ENCODE measurements around the gene USH1C.

USH1C gene

GRCh38 chr11:17526326-17526725 is 17.9 kb downstream of the USH1C start:
- no peak for TF ChIP-seq CTCF (IDR thresholded peaks at IDR 0.05; ENCODE audit: borderline replicate concordance, control extremely low read depth, extremely low read depth, insufficient read depth, missing control alignments)
- no peak for DNase-seq (ENCODE audit: low spot score)
- in situ Hi-C loops (cut with MboI; ENCODE audit: low sequenced_read_pairs, unreplicated experiment), result no loop called here

DNA sequence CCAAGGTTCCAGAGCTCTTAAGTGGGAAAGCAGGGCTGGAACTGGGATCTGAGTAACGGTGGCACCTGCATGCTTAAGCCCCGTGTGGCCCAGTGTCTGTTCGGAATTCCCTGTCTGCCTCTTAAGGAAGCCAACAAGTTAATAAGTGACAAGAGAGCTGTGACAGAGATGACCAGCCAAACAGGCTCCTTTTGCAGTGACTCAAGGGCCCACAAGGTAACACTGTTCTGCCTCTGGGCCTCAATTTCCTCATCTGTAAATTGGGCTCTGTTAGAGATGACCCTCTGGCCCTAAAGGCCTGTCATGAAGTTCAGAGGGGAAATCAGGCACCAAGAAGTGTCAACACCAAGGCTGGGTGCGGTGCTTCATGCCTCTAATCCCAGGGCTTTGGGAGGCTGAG is 18.6 kb downstream of the USH1C start:
- DNase-seq (ENCODE audit: low spot score), result no peak
- no peak for TF ChIP-seq CTCF (IDR thresholded peaks at IDR 0.05; ENCODE audit: borderline replicate concordance, control extremely low read depth, extremely low read depth, insufficient read depth, missing control alignments)
- in situ Hi-C loops (cut with MboI; ENCODE audit: low sequenced_read_pairs, unreplicated experiment), result no loop called here

- in situ Hi-C loops (cut with MboI; ENCODE audit: low sequenced_read_pairs, unreplicated experiment), result no loop called here
- no peak for DNase-seq (ENCODE audit: low spot score)
- TF ChIP-seq CTCF (IDR thresholded peaks at IDR 0.05; ENCODE audit: borderline replicate concordance, control extremely low read depth, extremely low read depth, insufficient read depth, missing control alignments), result no peak
These were observed 20.0 kb downstream of the USH1C start for GRCh38 chr11:17524221-17524620.

- in situ Hi-C loops (cut with MboI; ENCODE audit: low sequenced_read_pairs, unreplicated experiment), result no loop called here
- no peak for TF ChIP-seq CTCF (IDR thresholded peaks at IDR 0.05; ENCODE audit: borderline replicate concordance, control extremely low read depth, extremely low read depth, insufficient read depth, missing control alignments)
- DNase-seq (ENCODE audit: low spot score), result no peak
These were observed 21.6 kb downstream of the USH1C start for GRCh38 chr11:17522655-17523054.

GRCh38 chr11:17521106-17521900 is 22.9 kb downstream of the USH1C start:
- no peak for TF ChIP-seq CTCF (IDR thresholded peaks at IDR 0.05; ENCODE audit: borderline replicate concordance, control extremely low read depth, extremely low read depth, insufficient read depth, missing control alignments)
- no peak for DNase-seq (ENCODE audit: low spot score)
- in situ Hi-C loops (cut with MboI; ENCODE audit: low sequenced_read_pairs, unreplicated experiment), result no loop called here

DNA sequence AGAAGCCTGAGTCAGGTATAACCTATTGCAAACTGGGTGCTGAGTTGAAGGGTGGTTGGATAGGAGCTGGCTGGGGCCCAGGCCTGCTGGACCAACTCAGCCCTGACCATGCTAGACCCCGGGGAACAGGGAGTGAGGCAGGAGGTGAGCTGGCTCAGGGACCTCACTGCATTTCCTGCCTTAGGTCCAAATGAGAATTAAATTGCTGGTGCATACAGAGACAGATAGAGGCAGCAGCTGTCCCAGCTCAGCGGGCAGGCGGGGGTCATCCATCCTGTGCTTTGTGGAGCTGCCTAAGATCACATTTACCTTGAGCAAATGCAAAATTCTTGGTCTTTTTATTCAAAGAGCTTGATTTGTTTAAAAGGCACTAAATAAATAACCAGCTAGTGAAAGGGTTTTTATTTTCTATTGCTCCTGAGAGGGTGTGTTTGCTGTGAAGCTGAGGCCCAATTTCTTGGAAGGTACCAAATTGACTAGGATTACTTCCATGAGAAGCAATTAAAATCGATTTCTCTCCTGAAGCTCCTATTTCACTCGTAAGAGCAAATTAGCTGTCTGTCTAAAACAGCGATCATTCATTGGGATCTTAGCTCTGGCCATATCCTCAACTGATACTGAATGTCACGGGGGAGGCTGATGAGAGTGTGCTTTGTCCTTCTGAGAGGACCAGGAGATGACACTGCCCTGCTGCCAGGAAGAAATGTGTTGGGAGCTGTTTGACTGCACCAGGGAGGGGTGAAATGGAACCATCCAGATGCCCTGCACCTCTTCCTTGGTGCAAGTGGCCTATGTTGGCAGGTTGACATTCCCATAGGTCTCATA is 24.9 kb downstream of the USH1C start:
- in situ Hi-C loops (cut with MboI; ENCODE audit: low sequenced_read_pairs, unreplicated experiment), result no loop called here
- TF ChIP-seq CTCF (IDR thresholded peaks at IDR 0.05; ENCODE audit: borderline replicate concordance, control extremely low read depth, extremely low read depth, insufficient read depth, missing control alignments), result no peak

More for the DNA sequence above, 24.9 kb downstream of the USH1C start:
- no peak for DNase-seq (ENCODE audit: low spot score)
